ENCODE measurements around the gene CYTIP. TPM values are rescaled to one million over a fixed set of nuclear protein-coding genes. Genes with fewer than 3 reads are reported as not detected.

CYTIP gene
- total RNA-seq, 1 experiment from 2014 or later = 0.19 TPM

GRCh38 chr2:157388827-157389226, 55.1 kb downstream of the CYTIP start:
- CTCF ChIA-PET = interaction anchor here (0.7 kb wide), 1 partner anchor 63 kb away, joined by 3 read pairs; no protein-coding TSS in a partner anchor
- POLR2A ChIA-PET = no interaction called here
- intact Hi-C loops (cut with micrococcal nuclease) = no loop called here
- BruUV-seq (replicated peaks) = no TSS peak
- no peak for DNase-seq (ENCODE audit: unreplicated experiment)
- Mint-ChIP-seq H3K4me3 (ENCODE audit: unreplicated experiment) (no peak overlapping the region), H3K36me3 (ENCODE audit: insufficient read depth, unreplicated experiment) (no peaks in the 10 kb centered on the region), H3K9me3 (ENCODE audit: unreplicated experiment) (no peaks in the 10 kb centered on the region), H3K27me3 (ENCODE audit: insufficient read depth, unreplicated experiment) (no peaks in the 10 kb centered on the region), H3K4me1 (ENCODE audit: insufficient read depth, unreplicated experiment) (no peaks in the 10 kb centered on the region), H3K27ac (ENCODE audit: low read depth, unreplicated experiment) (no peak overlapping the region)
- no peak for TF ChIP-seq CTCF (IDR thresholded peaks at IDR 0.05; ENCODE audit: unreplicated experiment)

- BruUV-seq (replicated peaks) = no TSS peak
- CTCF ChIA-PET = interaction anchor here (1.0 kb wide), 1 partner anchor 35 kb away, joined by 3 read pairs; no protein-coding TSS in a partner anchor
Observed at GRCh38 chr2:157386747-157387146, 57.1 kb downstream of the CYTIP start.

GRCh38 chr2:157386247-157386646, 57.6 kb downstream of the CYTIP start:
- no peak for TF ChIP-seq CTCF (IDR thresholded peaks at IDR 0.05; ENCODE audit: unreplicated experiment)
- no peaks in the 10 kb centered on the region for H3K36me3 Mint-ChIP-seq (ENCODE audit: insufficient read depth, unreplicated experiment)
- no peak overlapping the region for H3K27ac Mint-ChIP-seq (ENCODE audit: low read depth, unreplicated experiment)
- ChIA-PET CTCF (interaction anchor here (1.0 kb wide), 1 partner anchor 35 kb away, joined by 3 read pairs; no protein-coding TSS in a partner anchor), POLR2A (no interaction called here)
- DNase-seq (ENCODE audit: unreplicated experiment) = no peak
- intact Hi-C loops (cut with micrococcal nuclease) = no loop called here
- H3K9me3 Mint-ChIP-seq (ENCODE audit: unreplicated experiment) = no peaks in the 10 kb centered on the region
- no peak overlapping the region for H3K4me3 Mint-ChIP-seq (ENCODE audit: unreplicated experiment)
- H3K27me3 Mint-ChIP-seq (ENCODE audit: insufficient read depth, unreplicated experiment) = no peaks in the 10 kb centered on the region
- BruUV-seq (replicated peaks) = no TSS peak
- H3K4me1 Mint-ChIP-seq (ENCODE audit: insufficient read depth, unreplicated experiment) = no peaks in the 10 kb centered on the region

More at GRCh38 chr2:157386747-157387146, 57.1 kb downstream of the CYTIP start:
- POLR2A ChIA-PET = no interaction called here
- intact Hi-C loops (cut with micrococcal nuclease) = no loop called here
- no peak overlapping the region for H3K4me3 Mint-ChIP-seq (ENCODE audit: unreplicated experiment)
- no peaks in the 10 kb centered on the region for H3K9me3 Mint-ChIP-seq (ENCODE audit: unreplicated experiment)
- H3K27ac Mint-ChIP-seq (ENCODE audit: low read depth, unreplicated experiment) = no peak overlapping the region
- DNase-seq (ENCODE audit: unreplicated experiment) = no peak
- H3K36me3 Mint-ChIP-seq (ENCODE audit: insufficient read depth, unreplicated experiment) = no peaks in the 10 kb centered on the region
- TF ChIP-seq CTCF (IDR thresholded peaks at IDR 0.05; ENCODE audit: unreplicated experiment) = no peak
- H3K27me3 Mint-ChIP-seq (ENCODE audit: insufficient read depth, unreplicated experiment) = no peaks in the 10 kb centered on the region
- no peaks in the 10 kb centered on the region for H3K4me1 Mint-ChIP-seq (ENCODE audit: insufficient read depth, unreplicated experiment)

DNA sequence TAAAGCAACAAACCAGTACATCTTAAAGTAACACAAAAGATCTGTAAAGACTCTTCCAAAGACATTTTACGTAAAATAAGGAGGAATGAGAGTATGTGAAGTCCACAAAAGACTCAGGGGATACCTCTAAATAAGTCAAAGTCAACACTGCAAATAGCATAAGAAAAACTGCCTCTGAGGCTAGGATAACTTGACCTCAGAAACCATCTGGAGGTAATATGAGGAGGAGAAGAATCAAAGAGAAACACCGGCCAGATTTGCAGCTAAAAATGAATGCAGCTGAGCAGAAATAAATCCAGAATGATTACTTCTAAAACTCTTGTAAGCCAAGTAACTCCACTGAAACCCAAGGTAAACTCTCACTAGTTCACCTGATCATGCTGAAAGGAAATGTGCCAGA, 66.0 kb downstream of the CYTIP start:
- H3K27me3 Mint-ChIP-seq (ENCODE audit: insufficient read depth, unreplicated experiment) = no peaks in the 10 kb centered on the region
- no peaks in the 10 kb centered on the region for H3K4me1 Mint-ChIP-seq (ENCODE audit: insufficient read depth, unreplicated experiment)
- H3K9me3 Mint-ChIP-seq (ENCODE audit: unreplicated experiment) = peaks cover 34% of the 10 kb centered on the region
- intact Hi-C loops (cut with micrococcal nuclease) = no loop called here
- CTCF ChIA-PET = interaction anchor here (0.9 kb wide), 1 partner anchor 41 kb away, joined by 3 read pairs; no protein-coding TSS in a partner anchor
- no peaks in the 10 kb centered on the region for H3K36me3 Mint-ChIP-seq (ENCODE audit: insufficient read depth, unreplicated experiment)
- no peak for DNase-seq (ENCODE audit: unreplicated experiment)
- BruUV-seq (replicated peaks) = no TSS peak
- H3K4me3 Mint-ChIP-seq (ENCODE audit: unreplicated experiment) = no peak overlapping the region
- POLR2A ChIA-PET = no interaction called here
- TF ChIP-seq CTCF (IDR thresholded peaks at IDR 0.05; ENCODE audit: unreplicated experiment) = no peak
- no peak overlapping the region for H3K27ac Mint-ChIP-seq (ENCODE audit: low read depth, unreplicated experiment)
